NK-92 (cell line): Measurements from ENCODE around the gene ASF1A.

ENCODE experiments used
- DNase-seq: peaks from one replicate; lab custom pipeline; 2025; ENCODE audit not compliant: unreplicated experiment; lab: John Stamatoyannopoulos, UW

ASF1A gene

GRCh38 chr6:118881440-118882313 is 12.3 kb upstream of the ASF1A start:
- no peak for DNase-seq

GRCh38 chr6:118882314-118882905 is 11.5 kb upstream of the ASF1A start:
- DNase-seq = no peak

DNA sequence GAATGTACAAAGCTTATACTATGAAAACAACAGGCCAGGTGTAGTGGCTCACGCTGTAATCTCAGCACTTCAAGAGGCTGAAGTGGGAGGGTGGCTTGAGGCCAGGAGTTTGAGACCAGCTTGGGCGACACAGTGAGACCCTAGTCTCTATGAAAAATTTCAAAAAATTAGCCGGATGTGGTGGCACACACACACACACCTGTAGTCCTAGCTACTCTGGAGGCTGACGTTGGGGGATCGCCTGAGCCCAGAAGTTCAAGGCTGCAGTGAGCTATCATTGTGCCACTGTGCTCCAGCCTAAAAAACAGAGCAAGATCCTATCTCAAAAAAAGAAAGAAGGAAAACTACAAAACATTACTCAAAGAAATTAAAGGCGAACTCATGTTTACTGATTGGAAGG is 7.3 kb upstream of the ASF1A start:
- no peak for DNase-seq

GRCh38 chr6:118889163-118889562 is 4.8 kb upstream of the ASF1A start:
- DNase-seq = no peak

GRCh38 chr6:118890997-118891790 is 2.8 kb upstream of the ASF1A start:
- DNase-seq = no peak

GRCh38 chr6:118892355-118892991 is 1.5 kb upstream of the ASF1A start:
- no peak for DNase-seq

- DNase-seq = no peak
Observed at GRCh38 chr6:118893064-118893806, 717 bp upstream of the ASF1A start.

DNA sequence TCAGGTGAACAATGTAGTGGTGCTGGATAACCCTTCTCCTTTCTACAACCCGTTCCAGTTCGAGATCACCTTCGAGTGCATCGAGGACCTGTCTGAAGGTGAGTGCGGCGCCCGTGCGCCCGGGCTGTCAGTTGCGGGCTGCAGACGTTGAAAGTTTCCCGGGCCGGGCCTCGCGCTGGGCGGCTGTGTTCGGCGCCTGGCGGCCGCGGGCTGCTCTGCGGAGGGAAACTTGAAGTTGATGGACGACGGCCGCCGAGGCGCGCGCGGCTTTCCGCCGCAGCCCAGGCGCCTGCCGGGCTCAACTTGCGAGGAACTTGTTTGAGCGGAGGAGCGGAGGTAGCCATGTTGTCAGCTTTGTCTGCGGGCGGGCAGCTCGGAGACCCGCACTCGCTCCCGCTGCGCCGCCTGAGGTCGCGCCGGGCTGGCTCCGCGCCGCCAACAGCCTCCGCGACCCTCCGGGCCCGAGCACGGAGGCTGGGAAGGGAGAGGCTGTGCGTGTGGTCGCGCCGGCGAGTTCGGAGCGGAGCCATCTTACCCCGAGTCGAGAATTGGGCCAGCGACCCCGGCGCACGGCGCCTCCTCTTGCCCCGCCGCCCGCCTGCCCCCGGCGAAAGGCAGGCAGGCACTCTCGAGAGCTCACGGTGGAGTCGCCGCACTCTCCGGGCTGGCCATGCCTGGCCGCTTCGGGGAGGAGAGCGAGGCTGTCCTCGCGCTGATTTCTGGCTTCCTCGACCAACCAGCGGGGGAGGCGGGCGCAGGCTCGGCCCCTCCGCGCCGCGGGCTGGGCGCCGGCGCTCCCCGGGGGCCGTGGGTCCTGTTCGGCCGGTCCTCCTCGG is 691 bp downstream of the ASF1A start:
- no peak for DNase-seq

DNA sequence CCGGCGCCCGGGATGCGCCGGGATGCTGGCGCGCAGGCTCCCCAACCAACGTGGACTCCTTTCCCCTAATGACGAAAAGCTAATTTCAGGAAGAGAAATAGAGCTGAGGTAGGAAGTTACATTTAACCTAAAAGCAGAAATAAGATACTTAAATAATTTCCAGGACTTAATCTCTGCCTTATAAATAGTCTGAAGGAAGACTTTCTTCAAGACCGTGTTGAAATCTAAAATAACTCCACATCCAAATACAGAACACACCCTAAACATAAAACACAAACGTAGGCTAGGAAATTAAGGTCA is 1.3 kb downstream of the ASF1A start:
- no peak for DNase-seq

DNA sequence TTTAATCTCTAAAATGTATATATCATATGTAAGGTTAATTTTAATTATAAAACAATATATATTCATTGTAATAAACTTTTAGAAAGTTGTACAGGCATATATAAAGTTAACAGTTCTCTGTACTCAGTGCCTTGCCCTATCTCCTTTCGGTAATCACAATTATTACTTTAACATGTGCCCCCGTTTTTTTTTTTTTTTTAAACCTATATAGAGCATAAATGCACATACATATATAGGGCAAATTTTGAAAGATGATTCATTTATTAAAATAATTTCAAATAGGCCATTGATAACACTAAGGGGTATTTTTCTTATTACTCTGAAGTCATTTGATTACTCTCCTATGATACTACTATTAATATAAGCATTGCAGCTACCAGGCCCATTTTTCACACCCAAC is 1.9 kb downstream of the ASF1A start:
- no peak for DNase-seq

- no peak for DNase-seq
Observed at GRCh38 chr6:118896339-118897136, 2.6 kb downstream of the ASF1A start.

DNA sequence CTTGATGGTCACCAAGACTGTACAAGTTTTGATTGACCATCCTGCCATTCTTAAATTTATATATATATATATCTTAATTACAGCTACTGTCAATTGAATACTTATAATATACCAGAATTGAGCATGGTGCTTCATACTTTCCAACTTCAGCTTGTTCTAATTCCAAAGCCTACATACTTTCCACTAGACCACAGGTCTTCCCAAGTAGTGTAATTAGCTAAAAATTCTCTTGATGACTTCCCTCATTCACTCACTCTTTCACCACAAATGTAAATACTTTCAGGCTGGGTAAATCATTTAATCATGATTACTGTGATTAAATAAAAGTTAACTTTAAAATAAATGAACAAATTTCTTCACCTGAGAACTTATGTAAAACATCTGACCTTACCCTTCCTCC is 3.4 kb downstream of the ASF1A start:
- no peak for DNase-seq

DNA sequence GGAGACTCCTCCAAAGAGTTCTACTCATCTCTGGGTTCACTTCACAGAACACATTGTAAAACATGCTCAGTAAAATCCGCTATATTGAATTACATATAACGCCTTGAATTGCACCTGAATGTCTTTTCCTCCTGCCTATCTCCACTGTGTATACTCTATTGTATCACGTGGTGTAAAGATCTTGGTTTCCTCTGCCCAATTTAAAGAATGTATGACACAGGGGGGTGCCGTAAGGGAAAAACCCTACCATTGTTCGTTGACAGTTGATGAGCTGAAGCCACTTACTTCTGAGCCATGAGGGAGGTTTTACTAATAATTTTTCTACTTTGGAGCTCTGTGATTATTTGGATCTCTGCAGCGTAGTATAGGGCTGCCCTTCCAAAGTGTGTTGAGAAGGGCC is 6.0 kb downstream of the ASF1A start:
- DNase-seq = no peak

- no peak for DNase-seq
Observed at GRCh38 chr6:118902726-118903125, 8.8 kb downstream of the ASF1A start.

DNA sequence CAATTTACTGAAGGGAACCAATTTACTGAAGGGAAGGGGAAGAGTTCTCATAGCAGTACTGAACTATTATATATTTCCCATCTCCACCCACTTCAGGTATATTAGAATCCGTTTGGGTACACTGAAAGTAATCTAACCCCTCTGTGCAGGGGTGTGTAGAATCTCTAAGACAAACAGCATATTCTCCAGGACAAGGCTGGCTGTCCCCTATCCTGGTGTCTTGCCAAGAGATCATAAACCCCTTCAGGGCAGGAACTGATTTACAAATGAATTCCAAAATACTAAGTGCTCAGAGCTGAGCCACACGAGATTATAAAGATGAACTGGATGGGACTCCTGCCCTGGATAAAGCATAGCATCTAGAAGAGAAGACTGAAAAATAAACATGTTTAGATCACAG is 9.2 kb downstream of the ASF1A start:
- no peak for DNase-seq

DNA sequence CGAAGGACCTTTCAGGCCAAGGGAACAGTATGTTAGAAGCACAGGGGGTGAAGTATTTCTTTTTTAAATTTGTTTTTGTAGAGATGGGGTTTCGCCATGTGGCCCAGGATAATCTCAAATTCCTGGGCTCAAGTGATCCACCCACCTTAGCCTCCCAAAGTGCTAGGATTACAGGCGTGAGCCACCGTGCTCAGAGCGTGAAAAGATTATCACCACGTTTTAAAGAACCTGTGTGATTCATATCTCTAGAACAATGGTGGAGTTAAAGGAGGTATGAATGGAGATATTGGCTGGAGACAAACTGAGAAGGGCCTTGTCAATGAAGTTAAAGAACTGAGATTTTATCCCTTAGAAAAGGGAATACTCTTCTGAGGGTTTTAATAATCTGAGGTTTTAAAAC is 9.7 kb downstream of the ASF1A start:
- DNase-seq = no peak

- DNase-seq = no peak
Observed at GRCh38 chr6:118905084-118905483, 11.1 kb downstream of the ASF1A start.

DNA sequence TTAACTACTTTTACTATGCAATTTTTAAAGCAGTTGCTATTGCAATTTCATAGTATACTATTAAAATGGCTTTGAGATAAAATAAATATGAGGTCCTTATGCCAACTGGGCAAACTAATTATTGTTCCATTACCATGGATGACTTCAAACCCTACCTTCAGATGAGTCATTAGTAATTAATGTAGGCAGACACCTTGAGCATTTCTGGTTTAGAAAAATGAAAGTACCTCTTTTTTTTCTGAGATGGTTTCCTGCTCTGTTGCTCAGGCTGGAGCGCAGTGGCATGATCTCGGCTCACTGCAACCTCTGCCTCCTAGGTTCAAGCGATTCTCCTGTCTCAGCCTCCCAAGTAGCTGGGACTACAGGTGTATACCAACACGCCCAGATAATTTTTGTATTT is 11.9 kb downstream of the ASF1A start:
- no peak for DNase-seq

DNA sequence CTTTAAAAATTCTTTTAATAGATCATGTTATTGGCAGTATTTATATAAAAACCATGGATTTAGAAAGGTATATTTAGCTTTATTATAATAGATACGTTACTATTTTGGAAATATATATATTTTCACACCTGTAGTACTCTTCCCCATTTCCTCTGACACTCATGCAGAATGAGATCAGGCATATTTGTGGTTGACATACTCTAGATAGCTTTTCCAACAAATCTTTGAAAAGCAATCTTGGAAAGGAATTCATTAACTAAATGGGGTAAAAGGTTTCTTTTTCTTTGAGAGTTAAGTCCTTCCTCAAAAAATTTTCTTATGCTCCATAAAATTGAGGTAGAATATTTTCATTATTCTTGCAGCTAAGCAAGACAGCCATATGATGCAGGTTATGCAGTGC is 14.5 kb downstream of the ASF1A start:
- no peak for DNase-seq
